PFSK-1 (cell line): ENCODE data around the gene MAPKAPK3.

Source experiments
- FOXP2 ChIP-seq: optimal IDR thresholded peaks from 2 replicates; pipeline ENCODE3; 2011; ENCODE audit warnings: borderline replicate concordance, control low read depth, inconsistent platforms; ENCODE audit not compliant: insufficient read depth; ENCODE audit errors: extremely low read length, extremely low read depth
- POLR2AphosphoS5 ChIP-seq: IDR thresholded peaks from 2 replicates; pipeline ENCODE4 v1.6.1; 2012; ENCODE audit warnings: low read depth, mild to moderate bottlenecking, control low read depth, low read length, moderate library complexity
- SIN3A ChIP-seq: IDR thresholded peaks from 2 replicates; pipeline ENCODE4 v1.6.1; 2012; ENCODE audit warnings: mild to moderate bottlenecking, low read length, moderate library complexity, borderline replicate concordance; ENCODE audit not compliant: insufficient read depth
- TAF1 ChIP-seq: IDR thresholded peaks from 2 replicates; pipeline ENCODE4 v1.6.1; 2012; ENCODE audit warnings: low read length, control low read depth, borderline replicate concordance; ENCODE audit not compliant: insufficient read depth
- TF ChIP-seq, protein P1 (sequence below), 2 experiments: IDR thresholded peaks; 2 replicates each; pipeline versions ENCODE4 v1.6.1 to v1.8.0; 2011 to 2012; ENCODE audit warnings: low read depth in 2 of 2, low read length in 2 of 2, control low read depth in 1 of 2, inconsistent platforms in 1 of 2, mild to moderate bottlenecking in 1 of 2, moderate library complexity in 1 of 2; ENCODE audit not compliant: insufficient read depth in 1 of 2

MAPKAPK3 gene

DNA sequence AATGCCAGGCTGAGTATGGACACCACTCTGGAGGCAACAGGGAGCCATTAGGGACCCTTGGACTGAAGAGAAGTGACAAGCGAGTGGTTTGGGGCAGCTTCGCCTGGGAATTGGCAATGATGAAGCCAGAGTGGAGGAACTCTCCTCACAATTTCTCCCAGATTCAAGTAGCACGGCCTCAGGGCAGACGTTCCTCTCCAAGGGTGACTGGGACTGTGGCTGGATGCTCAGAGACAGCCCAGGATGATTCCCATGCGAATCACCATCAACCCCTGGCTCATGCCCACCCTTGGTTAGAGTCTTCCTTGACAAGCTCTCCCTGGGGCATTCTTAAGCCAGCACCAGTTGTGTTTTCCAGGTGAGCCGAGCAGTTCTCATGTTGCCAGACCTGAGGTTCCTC, 41.5 kb downstream of the MAPKAPK3 start:
- no peak for TF ChIP-seq TAF1
- no peak for TF ChIP-seq FOXP2
- no peak for TF ChIP-seq POLR2AphosphoS5
- TF ChIP-seq, protein P1, sequence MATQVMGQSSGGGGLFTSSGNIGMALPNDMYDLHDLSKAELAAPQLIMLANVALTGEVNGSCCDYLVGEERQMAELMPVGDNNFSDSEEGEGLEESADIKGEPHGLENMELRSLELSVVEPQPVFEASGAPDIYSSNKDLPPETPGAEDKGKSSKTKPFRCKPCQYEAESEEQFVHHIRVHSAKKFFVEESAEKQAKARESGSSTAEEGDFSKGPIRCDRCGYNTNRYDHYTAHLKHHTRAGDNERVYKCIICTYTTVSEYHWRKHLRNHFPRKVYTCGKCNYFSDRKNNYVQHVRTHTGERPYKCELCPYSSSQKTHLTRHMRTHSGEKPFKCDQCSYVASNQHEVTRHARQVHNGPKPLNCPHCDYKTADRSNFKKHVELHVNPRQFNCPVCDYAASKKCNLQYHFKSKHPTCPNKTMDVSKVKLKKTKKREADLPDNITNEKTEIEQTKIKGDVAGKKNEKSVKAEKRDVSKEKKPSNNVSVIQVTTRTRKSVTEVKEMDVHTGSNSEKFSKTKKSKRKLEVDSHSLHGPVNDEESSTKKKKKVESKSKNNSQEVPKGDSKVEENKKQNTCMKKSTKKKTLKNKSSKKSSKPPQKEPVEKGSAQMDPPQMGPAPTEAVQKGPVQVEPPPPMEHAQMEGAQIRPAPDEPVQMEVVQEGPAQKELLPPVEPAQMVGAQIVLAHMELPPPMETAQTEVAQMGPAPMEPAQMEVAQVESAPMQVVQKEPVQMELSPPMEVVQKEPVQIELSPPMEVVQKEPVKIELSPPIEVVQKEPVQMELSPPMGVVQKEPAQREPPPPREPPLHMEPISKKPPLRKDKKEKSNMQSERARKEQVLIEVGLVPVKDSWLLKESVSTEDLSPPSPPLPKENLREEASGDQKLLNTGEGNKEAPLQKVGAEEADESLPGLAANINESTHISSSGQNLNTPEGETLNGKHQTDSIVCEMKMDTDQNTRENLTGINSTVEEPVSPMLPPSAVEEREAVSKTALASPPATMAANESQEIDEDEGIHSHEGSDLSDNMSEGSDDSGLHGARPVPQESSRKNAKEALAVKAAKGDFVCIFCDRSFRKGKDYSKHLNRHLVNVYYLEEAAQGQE (IDR thresholded peaks at IDR 0.05; ENCODE audit: insufficient read depth in 1 of 2, low read depth in 2 of 2, low read length in 2 of 2): no peak
- no peak for TF ChIP-seq SIN3A

DNA sequence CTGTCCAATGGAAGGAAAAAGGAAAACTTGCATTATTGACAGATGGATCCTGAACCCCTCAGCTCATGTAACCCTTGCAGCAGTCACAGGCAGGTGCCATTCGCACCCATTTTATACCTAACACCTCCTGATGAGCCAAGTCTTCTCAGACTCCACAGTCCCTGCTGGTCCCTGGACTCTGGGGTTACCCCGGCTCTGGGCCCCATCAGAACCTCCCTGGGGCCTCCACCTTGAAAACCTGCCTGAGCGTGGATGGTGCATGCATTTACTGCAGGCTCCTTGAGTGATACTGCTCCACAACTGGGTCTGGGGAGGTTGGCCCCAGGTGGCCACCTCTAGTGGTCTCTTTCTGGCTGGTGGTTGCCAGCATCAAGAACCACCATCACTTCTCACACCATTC, 41.9 kb downstream of the MAPKAPK3 start:
- TF ChIP-seq, protein P1 (IDR thresholded peaks at IDR 0.05; ENCODE audit: insufficient read depth in 1 of 2, low read depth in 2 of 2, low read length in 2 of 2): no peak
- TF ChIP-seq SIN3A (no peak), POLR2AphosphoS5 (no peak), FOXP2 (no peak), TAF1 (no peak)

DNA sequence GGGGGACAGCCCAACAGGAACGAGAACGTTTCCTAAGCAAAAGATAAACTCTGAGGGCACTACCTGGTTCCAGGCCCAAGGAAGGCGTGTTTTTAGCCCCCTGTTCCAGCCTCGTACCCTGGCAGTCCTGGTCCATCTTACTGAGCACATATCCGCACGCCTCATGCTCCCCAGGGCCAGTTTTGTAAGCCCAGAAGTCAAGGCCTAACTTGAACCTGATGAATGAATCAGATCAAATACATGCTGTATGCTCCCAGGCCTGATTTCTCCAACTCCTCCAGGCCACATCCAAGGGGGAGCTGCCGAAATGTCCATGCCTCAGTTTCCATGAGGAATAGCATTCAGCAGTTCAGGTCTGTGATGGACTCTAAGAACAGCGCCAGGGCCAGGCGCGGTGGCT, 43.4 kb downstream of the MAPKAPK3 start:
- TF ChIP-seq FOXP2 (no peak), POLR2AphosphoS5 (no peak), TAF1 (no peak), SIN3A (no peak)
- TF ChIP-seq, protein P1 (IDR thresholded peaks at IDR 0.05; ENCODE audit: insufficient read depth in 1 of 2, low read depth in 2 of 2, low read length in 2 of 2): no peak

DNA sequence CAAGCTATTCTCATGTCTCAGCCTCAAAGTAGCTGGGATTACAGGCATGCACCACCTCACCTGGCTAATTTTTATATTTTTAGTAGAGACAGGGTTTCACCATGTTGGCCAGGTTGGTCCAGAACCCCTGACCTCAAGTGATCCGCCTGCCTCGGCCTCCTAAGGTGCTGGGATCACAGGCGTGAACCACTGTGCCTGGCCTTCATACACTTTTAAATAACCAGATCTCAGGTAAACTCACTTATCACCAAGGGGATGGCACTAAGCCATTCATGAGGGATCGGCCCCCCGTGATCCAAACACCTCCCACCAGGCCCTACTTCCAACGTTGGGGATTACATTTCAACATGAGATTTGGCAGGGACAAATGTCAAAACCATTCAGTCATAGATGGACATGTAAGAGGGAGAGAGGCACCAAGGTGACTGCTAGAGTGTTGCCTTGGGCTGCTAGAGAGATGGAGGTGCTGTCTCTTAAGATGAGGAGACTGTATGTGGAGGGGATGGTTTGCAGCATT, 44.4 kb downstream of the MAPKAPK3 start:
- TF ChIP-seq, protein P1 (IDR thresholded peaks at IDR 0.05; ENCODE audit: insufficient read depth in 1 of 2, low read depth in 2 of 2, low read length in 2 of 2): no peak
- no peak for TF ChIP-seq POLR2AphosphoS5
- no peak for TF ChIP-seq TAF1
- TF ChIP-seq SIN3A: no peak
- TF ChIP-seq FOXP2: no peak

DNA sequence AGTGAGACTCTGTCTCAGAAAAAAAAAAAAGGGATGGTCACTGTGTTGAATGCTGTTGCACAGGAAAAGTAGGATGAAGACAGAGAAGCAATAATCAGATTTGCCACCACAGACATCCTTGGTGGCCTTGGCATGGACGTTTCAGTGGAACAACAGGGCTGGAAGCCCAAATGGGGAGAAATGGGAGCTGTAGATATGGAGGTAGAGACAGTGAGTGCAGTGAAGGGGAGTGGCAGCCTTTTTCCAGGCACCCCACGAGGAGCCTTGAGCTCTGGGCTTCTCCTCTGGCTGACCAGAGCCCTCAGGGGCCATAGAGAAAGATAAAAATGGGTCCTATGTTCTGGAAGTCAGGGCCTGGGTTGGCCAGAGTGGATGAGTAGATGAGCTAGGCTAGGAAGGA, 45.5 kb downstream of the MAPKAPK3 start:
- TF ChIP-seq POLR2AphosphoS5: no peak
- TF ChIP-seq SIN3A: no peak
- TF ChIP-seq FOXP2: no peak
- TF ChIP-seq, protein P1 (IDR thresholded peaks at IDR 0.05; ENCODE audit: insufficient read depth in 1 of 2, low read depth in 2 of 2, low read length in 2 of 2): no peak
- TF ChIP-seq TAF1: no peak
